ENCODE measurements around the gene CENPV. TPM values are rescaled to one million over a fixed set of nuclear protein-coding genes. Genes with fewer than 3 reads are reported as not detected.

The CENPV gene
- 26.2 and 38.4 TPM in 2 replicates for total RNA-seq

GRCh38 chr17:16353317-16354174 lies at the start of gene CENPV:
Gene CENPV, minus strand, starts transcription at chr17:16353469. Its CDS starts 33 bp downstream, at chr17:16353436.

GRCh38 chr17:16380640-16381495 lies 27.6 kb upstream of the CENPV start, which contains the start of gene UBB:
Gene UBB, plus strand, starts transcription at chr17:16381091. Its CDS starts 817 bp downstream, at chr17:16381908.

Other genes starting within 250 kb of the CENPV start
- gene NCOR1, start 137.9 kb downstream of the CENPV start, total RNA-seq = 145 and 165 TPM in 2 replicates
- gene PIGL, start 136.3 kb downstream of the CENPV start, total RNA-seq = 22.1 and 33.5 TPM in 2 replicates
- gene UBB, start 27.6 kb upstream of the CENPV start, total RNA-seq = 1,166 and 1,236 TPM in 2 replicates
- gene TRPV2, start 62.1 kb upstream of the CENPV start, total RNA-seq = 7.8 and 35.9 TPM in 2 replicates
- 1.6 TPM in 2 replicates for gene LRRC75A, start 138.7 kb upstream of the CENPV start, total RNA-seq
- gene ZNF287, start 215.7 kb upstream of the CENPV start, total RNA-seq = 3.5 and 3.6 TPM in 2 replicates

Data from thoracic aorta endothelial cell (primary cell).